ENCODE results near the gene ADAMTS7.
A peak's percentile ranks its signal among the peaks of the same experiment; 100 is the strongest.

ADAMTS7 gene

DNA sequence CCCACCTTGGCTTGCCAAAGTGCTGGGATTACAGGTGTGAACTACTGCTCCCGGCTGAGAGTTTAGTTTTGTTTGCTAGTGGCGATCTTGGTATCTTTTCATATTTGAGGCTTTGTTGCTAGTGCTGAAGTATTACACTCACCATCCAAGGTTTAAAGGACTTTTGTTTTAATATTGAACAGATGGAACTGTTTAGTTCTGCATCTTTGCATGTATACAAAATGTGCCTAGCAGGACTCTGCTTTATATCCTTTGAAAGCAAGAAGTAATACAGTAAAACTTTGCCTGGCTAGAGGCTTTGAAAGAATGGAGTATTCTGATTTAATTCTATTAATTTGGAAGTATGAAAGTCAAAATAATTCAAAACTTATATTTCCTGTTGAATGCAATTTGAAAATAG, 92.4 kb downstream of the ADAMTS7 start:
- no peaks in the 10 kb centered on the region for H3K36me3 ChIP-seq (replicated peaks)
- no peak overlapping the region for H3K4me3 ChIP-seq (ENCODE audit: low read depth, low read length)
- TF ChIP-seq, protein P1, sequence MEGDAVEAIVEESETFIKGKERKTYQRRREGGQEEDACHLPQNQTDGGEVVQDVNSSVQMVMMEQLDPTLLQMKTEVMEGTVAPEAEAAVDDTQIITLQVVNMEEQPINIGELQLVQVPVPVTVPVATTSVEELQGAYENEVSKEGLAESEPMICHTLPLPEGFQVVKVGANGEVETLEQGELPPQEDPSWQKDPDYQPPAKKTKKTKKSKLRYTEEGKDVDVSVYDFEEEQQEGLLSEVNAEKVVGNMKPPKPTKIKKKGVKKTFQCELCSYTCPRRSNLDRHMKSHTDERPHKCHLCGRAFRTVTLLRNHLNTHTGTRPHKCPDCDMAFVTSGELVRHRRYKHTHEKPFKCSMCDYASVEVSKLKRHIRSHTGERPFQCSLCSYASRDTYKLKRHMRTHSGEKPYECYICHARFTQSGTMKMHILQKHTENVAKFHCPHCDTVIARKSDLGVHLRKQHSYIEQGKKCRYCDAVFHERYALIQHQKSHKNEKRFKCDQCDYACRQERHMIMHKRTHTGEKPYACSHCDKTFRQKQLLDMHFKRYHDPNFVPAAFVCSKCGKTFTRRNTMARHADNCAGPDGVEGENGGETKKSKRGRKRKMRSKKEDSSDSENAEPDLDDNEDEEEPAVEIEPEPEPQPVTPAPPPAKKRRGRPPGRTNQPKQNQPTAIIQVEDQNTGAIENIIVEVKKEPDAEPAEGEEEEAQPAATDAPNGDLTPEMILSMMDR (IDR thresholded peaks at IDR 0.05; ENCODE audit: low read depth, low read length, missing control alignments) = no peak
- H3K27me3 ChIP-seq (replicated peaks) = no peaks in the 10 kb centered on the region
- DNase-seq = no peak
- in situ Hi-C loops (cut with HindIII; ENCODE audit: low pct_ligation_motif_present, low sequenced_read_pairs) = no loop called here
- no peak overlapping the region for H3K27ac ChIP-seq

DNA sequence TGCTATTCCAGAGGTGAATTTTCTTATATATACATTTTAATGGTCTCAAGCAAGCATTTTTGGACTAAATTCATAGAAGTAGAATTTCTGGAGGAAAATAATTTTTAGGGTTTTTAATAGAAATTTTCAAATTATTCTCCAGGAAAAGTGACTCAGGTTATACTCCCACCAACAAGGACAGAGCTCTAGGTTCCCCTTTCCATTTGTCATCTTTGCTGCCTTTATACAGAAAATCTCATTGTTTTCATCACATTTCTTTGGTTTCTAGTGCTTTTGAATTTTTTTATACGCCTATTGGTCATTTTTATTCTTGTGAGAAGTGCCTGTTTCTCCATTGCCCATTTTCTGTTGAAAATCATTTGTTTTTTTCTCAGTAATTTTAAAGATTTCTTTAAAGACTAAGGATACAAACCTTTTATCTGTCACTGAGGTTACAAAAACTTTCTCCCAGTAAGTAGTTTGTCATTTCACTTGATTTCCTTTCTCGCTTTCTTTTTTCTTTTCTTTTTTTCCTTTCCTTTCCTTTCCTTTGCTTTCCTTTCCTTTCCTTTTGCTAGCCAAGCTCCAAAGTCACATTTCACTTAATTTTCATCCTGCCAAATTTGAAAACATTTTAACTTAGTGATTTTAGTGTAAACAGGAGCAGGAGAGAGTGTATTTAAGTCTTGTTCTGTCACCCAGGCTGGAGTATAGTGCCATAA, 93.2 kb downstream of the ADAMTS7 start:
- TF ChIP-seq, protein P1 (IDR thresholded peaks at IDR 0.05; ENCODE audit: low read depth, low read length, missing control alignments) = no peak
- H3K27ac ChIP-seq = no peak overlapping the region
- no peaks in the 10 kb centered on the region for H3K27me3 ChIP-seq (replicated peaks)
- in situ Hi-C loops (cut with HindIII; ENCODE audit: low pct_ligation_motif_present, low sequenced_read_pairs) = no loop called here
- no peaks in the 10 kb centered on the region for H3K36me3 ChIP-seq (replicated peaks)
- H3K4me3 ChIP-seq (ENCODE audit: low read depth, low read length) = no peak overlapping the region
- no peak for DNase-seq

DNA sequence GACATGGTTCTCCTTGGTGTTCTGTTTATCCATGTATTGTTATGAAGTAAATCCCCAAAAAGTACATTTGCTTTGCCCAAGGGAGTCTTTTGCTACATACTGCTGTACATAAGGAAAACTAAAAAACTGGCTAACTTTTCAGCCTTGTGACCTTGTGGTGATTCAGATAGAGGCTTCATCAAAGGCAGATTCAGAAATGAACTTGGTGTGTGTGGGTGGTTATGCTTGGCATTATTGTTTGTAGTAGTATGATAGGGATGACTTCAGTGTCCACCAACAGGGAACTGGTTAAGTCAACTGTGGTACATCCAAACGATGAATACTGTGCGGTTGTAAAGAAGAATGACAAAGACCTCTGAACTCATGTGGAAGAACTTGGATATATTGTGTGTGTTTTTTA, 94.6 kb downstream of the ADAMTS7 start:
- in situ Hi-C loops (cut with HindIII; ENCODE audit: low pct_ligation_motif_present, low sequenced_read_pairs) = no loop called here
- Histone ChIP-seq H3K4me3 (ENCODE audit: low read depth, low read length) (no peak overlapping the region), H3K27ac (peak overlapping the region; percentile 50), H3K27me3 (replicated peaks) (no peaks in the 10 kb centered on the region), H3K36me3 (replicated peaks) (no peaks in the 10 kb centered on the region)
- peak; percentile 56 for DNase-seq
- TF ChIP-seq, protein P1 (IDR thresholded peaks at IDR 0.05; ENCODE audit: low read depth, low read length, missing control alignments) = no peak

DNA sequence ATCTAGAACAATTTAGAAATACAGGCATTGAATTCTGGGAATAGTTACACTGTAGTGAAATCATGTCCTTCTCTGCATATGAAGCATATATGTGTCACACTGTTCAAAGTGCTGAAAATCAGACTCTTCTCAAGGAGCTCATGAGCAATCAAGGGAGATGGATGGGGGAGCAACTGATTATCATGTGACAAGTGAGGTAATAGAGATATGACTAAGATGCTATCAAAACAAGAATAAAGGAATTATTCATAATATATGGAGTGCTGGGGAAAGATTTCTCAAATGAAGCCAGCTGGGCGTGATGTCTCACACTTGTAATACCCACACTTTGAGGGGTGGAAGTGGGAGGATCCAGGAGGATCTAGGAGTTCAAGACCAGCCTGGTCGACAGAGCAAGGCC, 95.3 kb downstream of the ADAMTS7 start:
- Histone ChIP-seq H3K27me3 (replicated peaks) (no peaks in the 10 kb centered on the region), H3K36me3 (replicated peaks) (no peaks in the 10 kb centered on the region), H3K4me3 (ENCODE audit: low read depth, low read length) (no peak overlapping the region), H3K27ac (peak overlapping the region; percentile 50)
- peak; percentile 89 for DNase-seq
- in situ Hi-C loops (cut with HindIII; ENCODE audit: low pct_ligation_motif_present, low sequenced_read_pairs) = no loop called here
- TF ChIP-seq, protein P1 (IDR thresholded peaks at IDR 0.05; ENCODE audit: low read depth, low read length, missing control alignments) = no peak

DNA sequence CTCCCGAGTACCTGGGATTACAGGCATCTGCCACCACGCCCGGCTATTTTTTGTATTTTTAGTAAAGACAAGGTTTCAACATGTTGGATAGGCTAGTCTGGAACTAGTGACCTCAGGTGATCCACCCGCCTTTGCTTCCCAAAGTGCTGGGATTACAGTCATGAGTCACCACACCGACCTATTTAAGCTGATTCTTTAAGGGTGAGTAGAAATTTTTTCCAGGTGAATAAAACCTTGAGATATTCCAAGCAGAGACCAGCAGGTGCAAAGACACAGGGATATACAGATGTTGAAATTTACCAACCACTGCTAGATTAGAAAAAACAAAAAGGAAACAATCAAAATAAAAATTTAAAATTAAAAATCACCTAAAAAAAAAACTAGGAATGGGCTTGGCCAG, 95.8 kb downstream of the ADAMTS7 start:
- in situ Hi-C loops (cut with HindIII; ENCODE audit: low pct_ligation_motif_present, low sequenced_read_pairs) = no loop called here
- no peak for DNase-seq
- Histone ChIP-seq H3K4me3 (ENCODE audit: low read depth, low read length) (no peak overlapping the region), H3K27ac (peak overlapping the region; percentile 50), H3K36me3 (replicated peaks) (no peaks in the 10 kb centered on the region), H3K27me3 (replicated peaks) (no peaks in the 10 kb centered on the region)
- TF ChIP-seq, protein P1 (IDR thresholded peaks at IDR 0.05; ENCODE audit: low read depth, low read length, missing control alignments) = no peak

DNA sequence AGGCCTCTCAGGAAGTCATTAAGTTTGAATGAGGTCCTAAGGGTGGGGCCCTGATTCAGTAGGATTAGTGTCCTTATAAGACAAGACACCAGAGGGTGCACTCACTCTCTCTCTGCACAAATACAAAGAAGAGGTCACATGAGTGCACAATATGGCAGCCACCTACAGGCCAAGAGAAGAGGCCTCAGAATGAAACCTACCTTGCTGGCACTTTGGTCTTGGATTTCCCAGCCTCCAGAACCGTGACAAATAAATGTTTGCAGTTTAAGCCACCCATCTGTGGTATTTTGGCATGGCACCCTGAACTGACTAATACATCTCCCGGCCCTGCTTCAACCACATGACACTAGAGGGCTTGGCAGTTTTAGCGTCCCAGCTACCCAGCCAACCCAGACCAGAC, 96.4 kb downstream of the ADAMTS7 start:
- in situ Hi-C loops (cut with HindIII; ENCODE audit: low pct_ligation_motif_present, low sequenced_read_pairs) = no loop called here
- no peaks in the 10 kb centered on the region for H3K36me3 ChIP-seq (replicated peaks)
- H3K4me3 ChIP-seq (ENCODE audit: low read depth, low read length) = no peak overlapping the region
- no peaks in the 10 kb centered on the region for H3K27me3 ChIP-seq (replicated peaks)
- no peak overlapping the region for H3K27ac ChIP-seq
- TF ChIP-seq, protein P1 (IDR thresholded peaks at IDR 0.05; ENCODE audit: low read depth, low read length, missing control alignments) = no peak
- no peak for DNase-seq
